Measurements from ENCODE around the gene HSPB6. TPM values are rescaled to one million over a fixed set of nuclear protein-coding genes. Genes with fewer than 3 reads are reported as not detected.

The HSPB6 gene
- polyA plus RNA-seq, 2 donors: 12.5 to 18.3 TPM

DNA sequence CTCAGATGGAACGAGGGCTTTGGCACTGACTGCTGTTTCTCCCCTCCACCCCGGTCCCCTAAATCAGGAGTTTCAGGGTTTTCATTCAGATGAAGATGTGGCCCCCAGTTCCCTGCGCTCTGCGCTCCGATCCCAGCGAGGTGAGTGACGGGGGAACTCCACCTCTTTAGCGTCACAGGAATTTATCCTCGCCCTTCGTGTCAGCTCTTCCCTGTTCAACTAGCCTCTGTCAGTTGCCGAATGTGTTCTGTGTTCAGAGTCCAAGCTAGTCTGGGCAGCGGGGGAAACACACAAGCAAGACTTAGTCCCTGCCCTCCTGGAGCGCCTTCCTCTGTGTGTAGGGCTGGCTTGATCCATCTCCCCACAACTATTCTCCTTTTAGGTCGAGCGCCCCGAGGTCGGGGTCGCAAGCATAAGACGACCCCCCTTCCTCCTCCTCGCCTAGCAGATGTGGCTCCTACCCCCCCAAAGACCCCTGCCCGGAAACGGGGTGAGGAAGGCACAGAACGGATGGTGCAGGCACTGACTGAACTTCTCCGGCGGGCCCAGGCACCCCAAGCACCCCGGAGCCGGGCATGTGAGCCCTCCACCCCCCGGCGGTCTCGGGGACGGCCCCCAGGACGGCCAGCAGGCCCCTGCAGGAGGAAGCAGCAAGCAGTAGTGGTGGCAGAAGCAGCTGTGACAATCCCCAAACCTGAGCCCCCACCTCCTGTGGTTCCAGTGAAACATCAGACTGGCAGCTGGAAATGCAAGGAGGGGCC lies 37.2 kb downstream of the HSPB6 start:
- Histone ChIP-seq H3K27ac (ENCODE audit: low read depth in 2 of 2, low read length in 1 of 2) (peak overlapping the region in 1 of 2 donors; percentile 8), H3K4me3 (ENCODE audit: low read depth in 1 of 2, low read length in 2 of 2) (no peak overlapping the region), H3K36me3 (ENCODE audit: control insufficient read depth in 2 of 2, insufficient read depth in 2 of 2, low read length in 1 of 2) (peaks cover 17 to 42% of the 10 kb centered on the region in 2 donors), H3K27me3 (ENCODE audit: control insufficient read depth in 1 of 2, insufficient read depth in 2 of 2, low read length in 2 of 2) (no peaks in the 10 kb centered on the region), H3K4me1 (ENCODE audit: control insufficient read depth in 2 of 2, insufficient read depth in 2 of 2, low read length in 1 of 2) (peaks cover 2 to 19% of the 10 kb centered on the region in 2 donors), H3K9me3 (ENCODE audit: control insufficient read depth in 2 of 2, insufficient read depth in 1 of 2, low read depth in 1 of 2, low read length in 1 of 2) (no peaks in the 10 kb centered on the region)
- WGBS, 2 donors: 82 to 86% methylated on average over 32 of the region's 32 CpGs

DNA sequence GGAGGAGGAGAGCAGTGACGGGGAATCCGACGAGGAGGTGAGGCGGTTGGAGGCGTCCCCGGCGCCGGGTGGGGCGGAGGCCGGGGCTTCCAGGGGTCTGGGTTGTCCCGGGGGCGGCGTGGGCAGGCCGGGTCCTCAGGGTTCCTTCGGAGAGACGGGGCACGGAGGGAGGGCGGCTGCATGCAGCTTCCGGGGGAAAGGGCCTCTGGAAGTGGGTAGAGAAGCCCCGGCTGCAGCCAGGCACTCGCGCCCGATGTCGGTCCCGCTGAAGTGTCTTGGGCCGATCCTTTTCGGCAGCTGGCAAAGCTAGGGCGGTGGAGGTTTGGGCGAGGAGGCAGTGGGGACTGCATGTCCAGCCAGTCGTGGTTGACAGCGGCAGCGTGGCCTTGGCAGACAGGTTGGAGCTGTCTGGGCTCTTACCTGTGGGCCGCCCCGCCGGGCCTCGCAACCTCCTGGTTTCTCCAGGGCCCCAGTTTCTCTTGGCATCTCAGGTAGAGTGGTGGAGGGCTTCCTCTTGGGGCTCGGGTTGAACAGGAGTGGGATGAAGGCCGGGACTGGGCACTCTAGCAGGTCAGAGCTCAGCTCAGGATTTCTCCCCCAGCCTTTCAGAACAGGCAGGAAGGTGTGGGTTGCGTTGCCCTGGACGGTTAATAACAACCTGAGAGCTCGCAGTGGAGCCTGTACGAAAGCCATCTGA lies 38.3 kb downstream of the HSPB6 start:
- peaks cover 4 to 19% of the 10 kb centered on the region in 2 donors for H3K4me1 ChIP-seq (ENCODE audit: control insufficient read depth in 2 of 2, insufficient read depth in 2 of 2, low read length in 1 of 2)
- no peaks in the 10 kb centered on the region for H3K27me3 ChIP-seq (ENCODE audit: control insufficient read depth in 1 of 2, insufficient read depth in 2 of 2, low read length in 2 of 2)
- peaks cover 13 to 31% of the 10 kb centered on the region in 2 donors for H3K36me3 ChIP-seq (ENCODE audit: control insufficient read depth in 2 of 2, insufficient read depth in 2 of 2, low read length in 1 of 2)
- WGBS, 2 donors: 1% methylated on average over 42 of the region's 42 CpGs
- H3K27ac ChIP-seq (ENCODE audit: low read depth in 2 of 2, low read length in 1 of 2): peak overlapping the region; percentile 84 to 92
- no peaks in the 10 kb centered on the region for H3K9me3 ChIP-seq (ENCODE audit: control insufficient read depth in 2 of 2, insufficient read depth in 1 of 2, low read depth in 1 of 2, low read length in 1 of 2)
- peak overlapping the region; percentile 78 to 91 for H3K4me3 ChIP-seq (ENCODE audit: low read depth in 1 of 2, low read length in 2 of 2)

DNA sequence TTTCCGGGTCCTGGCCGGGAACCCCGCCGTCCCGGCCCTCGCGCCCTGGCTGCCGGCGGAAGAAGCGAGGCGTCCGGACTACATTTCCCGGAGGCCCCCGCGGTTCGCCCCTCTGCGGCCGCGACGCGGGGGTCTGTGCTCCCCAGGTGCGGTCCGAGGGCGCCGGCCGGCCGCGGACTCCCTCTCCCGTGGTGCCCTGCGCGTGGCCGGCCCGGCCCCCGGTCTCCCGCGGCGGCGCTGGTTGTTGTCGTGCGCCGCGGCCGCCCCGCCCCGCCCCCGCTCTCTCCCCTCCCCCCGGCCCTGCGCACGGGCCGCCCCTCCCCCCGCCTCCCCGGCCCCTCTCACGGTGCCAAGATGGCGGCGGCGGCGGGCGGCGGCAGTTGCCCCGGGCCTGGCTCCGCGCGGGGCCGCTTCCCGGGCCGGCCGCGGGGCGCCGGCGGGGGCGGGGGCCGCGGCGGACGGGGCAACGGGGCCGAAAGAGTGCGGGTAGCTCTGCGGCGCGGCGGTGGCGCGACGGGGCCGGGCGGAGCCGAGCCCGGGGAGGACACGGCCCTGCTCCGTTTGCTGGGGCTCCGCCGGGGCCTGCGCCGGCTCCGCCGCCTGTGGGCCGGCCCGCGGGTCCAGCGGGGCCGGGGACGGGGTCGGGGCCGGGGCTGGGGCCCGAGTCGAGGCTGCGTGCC lies 39.0 kb downstream of the HSPB6 start, which contains the start of gene KMT2B:
Gene KMT2B, plus strand, starts transcription at position 339 of the 680 bp plus-strand sequence. Its CDS starts 16 bp downstream, at position 355.
- no peaks in the 10 kb centered on the region for H3K9me3 ChIP-seq (ENCODE audit: control insufficient read depth in 2 of 2, insufficient read depth in 1 of 2, low read depth in 1 of 2, low read length in 1 of 2)
- peaks cover 4 to 19% of the 10 kb centered on the region in 2 donors for H3K4me1 ChIP-seq (ENCODE audit: control insufficient read depth in 2 of 2, insufficient read depth in 2 of 2, low read length in 1 of 2)
- 1% methylated on average over 57 to 108 of the region's 109 CpGs for WGBS, 2 donors

DNA sequence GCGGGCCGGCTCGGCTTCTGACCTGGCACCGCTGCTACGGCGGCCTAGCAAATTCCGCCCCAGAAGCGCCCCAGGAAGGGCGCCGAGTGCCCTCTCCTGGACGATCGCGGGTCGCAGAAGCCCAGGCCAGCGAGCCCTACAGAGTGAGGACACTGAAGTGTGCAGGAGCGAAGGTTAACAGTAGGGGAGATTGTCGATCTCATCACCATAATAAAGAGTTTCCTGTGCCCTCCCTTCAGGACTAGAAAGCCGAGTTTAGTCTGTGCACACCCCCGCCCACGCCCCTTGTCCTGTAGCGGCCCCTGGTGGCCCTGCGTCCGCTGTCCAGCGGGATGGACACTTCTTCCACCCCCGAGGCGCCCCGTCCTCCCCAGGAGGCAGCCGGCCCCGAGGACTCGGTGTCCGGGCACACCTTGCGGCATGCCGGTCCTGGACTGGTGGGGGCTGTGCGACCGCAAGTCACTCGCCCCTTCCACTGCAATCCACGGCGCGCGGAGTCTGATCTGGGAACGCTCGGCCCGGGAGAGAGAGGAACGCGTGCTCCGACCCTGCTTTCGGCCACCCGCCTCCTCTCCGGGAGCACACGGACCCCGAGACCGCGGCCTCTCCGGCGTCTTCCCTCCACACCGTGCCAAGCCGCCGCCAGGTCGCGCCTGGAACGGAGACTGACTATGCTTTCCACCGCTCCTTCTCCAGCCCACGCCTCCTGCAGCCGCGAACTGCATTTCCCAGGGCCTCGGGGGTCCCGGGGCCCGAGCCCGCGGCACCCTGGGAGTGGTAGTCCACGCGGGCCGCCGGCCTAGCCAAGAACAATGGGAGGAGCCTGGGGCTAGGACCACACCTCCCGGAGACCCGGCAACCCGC lies 39.8 kb downstream of the HSPB6 start:
- H3K36me3 ChIP-seq (ENCODE audit: control insufficient read depth in 2 of 2, insufficient read depth in 2 of 2, low read length in 1 of 2): peaks cover 4 to 17% of the 10 kb centered on the region in 2 donors
- H3K27ac ChIP-seq (ENCODE audit: low read depth in 2 of 2, low read length in 1 of 2): peak overlapping the region; percentile 89 to 92
- H3K4me3 ChIP-seq (ENCODE audit: low read depth in 1 of 2, low read length in 2 of 2): peak overlapping the region; percentile 80 to 91
- 0 to 1% methylated on average over 76 to 77 of the region's 77 CpGs for WGBS, 2 donors
- no peaks in the 10 kb centered on the region for H3K9me3 ChIP-seq (ENCODE audit: control insufficient read depth in 2 of 2, insufficient read depth in 1 of 2, low read depth in 1 of 2, low read length in 1 of 2)
- peaks cover 4 to 19% of the 10 kb centered on the region in 2 donors for H3K4me1 ChIP-seq (ENCODE audit: control insufficient read depth in 2 of 2, insufficient read depth in 2 of 2, low read length in 1 of 2)
- H3K27me3 ChIP-seq (ENCODE audit: control insufficient read depth in 1 of 2, insufficient read depth in 2 of 2, low read length in 2 of 2): no peaks in the 10 kb centered on the region

More for the DNA sequence above, 39.0 kb downstream of the HSPB6 start, which contains the start of gene KMT2B:
- H3K4me3 ChIP-seq (ENCODE audit: low read depth in 1 of 2, low read length in 2 of 2): peak within 1 kb of the TSS; percentile 80 to 91
- peaks cover 6 to 24% of the 10 kb centered on the region in 2 donors for H3K36me3 ChIP-seq (ENCODE audit: control insufficient read depth in 2 of 2, insufficient read depth in 2 of 2, low read length in 1 of 2)
- no peaks in the 10 kb centered on the region for H3K27me3 ChIP-seq (ENCODE audit: control insufficient read depth in 1 of 2, insufficient read depth in 2 of 2, low read length in 2 of 2)
- peak within 1 kb of the TSS; percentile 89 to 92 for H3K27ac ChIP-seq (ENCODE audit: low read depth in 2 of 2, low read length in 1 of 2)

DNA sequence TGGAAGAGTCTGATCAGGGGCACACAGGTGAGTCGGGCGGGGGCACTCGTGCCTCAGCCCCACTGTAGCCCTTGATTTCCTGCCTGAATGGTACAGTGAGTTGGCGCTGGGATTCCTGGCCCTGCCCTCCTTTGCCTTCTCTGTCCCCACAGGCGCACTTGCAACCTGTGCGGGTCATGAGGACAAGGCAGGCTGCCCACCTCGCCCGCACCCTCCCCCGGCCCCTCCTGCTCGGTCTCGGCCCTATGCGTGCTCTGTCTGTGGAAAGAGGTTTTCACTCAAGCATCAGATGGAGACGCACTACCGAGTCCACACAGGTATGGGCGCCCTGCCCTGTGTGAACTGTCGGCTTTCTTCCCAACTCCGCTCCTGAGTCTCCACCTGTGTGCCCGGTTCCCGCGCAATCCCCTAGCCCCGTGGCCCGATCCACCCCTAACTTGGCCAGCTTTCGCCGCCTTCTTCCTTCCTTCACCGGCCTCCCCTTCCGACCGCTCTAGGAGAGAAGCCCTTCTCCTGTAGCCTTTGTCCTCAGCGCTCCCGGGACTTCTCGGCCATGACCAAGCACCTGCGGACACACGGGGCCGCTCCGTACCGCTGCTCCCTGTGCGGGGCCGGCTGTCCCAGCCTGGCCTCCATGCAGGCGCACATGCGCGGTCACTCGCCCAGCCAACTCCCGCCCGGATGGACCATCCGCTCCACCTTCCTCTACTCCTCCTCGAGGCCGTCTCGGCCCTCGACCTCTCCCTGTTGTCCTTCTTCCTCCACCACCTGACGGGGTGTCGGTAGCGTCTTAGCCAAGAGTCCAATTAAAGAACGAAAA lies 40.6 kb downstream of the HSPB6 start:
- Histone ChIP-seq H3K4me1 (ENCODE audit: control insufficient read depth in 2 of 2, insufficient read depth in 2 of 2, low read length in 1 of 2) (peaks cover 4 to 22% of the 10 kb centered on the region in 2 donors), H3K27ac (ENCODE audit: low read depth in 2 of 2, low read length in 1 of 2) (peak overlapping the region; percentile 85 to 92), H3K4me3 (ENCODE audit: low read depth in 1 of 2, low read length in 2 of 2) (peak overlapping the region; percentile 80 to 91), H3K36me3 (ENCODE audit: control insufficient read depth in 2 of 2, insufficient read depth in 2 of 2, low read length in 1 of 2) (peaks cover under 1 to 9% of the 10 kb centered on the region in 2 donors), H3K27me3 (ENCODE audit: control insufficient read depth in 1 of 2, insufficient read depth in 2 of 2, low read length in 2 of 2) (no peaks in the 10 kb centered on the region), H3K9me3 (ENCODE audit: control insufficient read depth in 2 of 2, insufficient read depth in 1 of 2, low read depth in 1 of 2, low read length in 1 of 2) (no peaks in the 10 kb centered on the region)
- WGBS, 2 donors: 2% methylated on average over 51 to 52 of the region's 52 CpGs

DNA sequence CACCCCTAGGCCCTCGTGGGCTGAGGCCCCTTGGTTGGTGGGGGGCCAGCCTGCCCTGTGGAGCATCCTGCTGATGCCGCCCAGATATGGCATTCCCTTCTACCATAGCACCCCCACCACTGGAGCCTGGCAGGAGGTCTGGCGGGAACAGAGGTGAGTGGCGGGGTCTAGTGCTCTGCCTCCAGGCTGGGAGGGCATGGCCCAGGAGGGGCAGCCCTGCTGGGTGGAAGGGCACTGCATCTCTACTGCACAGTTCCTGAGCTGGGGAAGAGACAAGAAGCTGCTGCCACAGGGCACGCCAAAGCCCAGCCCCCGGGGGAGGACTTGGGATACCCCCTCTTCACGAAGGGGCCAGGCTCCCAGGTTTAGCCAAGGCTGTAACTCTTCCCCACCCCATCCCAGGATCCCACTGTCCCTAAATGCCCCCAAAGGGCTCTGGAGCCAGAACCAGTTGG lies 41.4 kb downstream of the HSPB6 start:
- peaks cover 0 to 5% of the 10 kb centered on the region in 2 donors for H3K36me3 ChIP-seq (ENCODE audit: control insufficient read depth in 2 of 2, insufficient read depth in 2 of 2, low read length in 1 of 2)
- WGBS, 2 donors: 78 to 79% methylated on average over 7 of the region's 7 CpGs
- H3K27ac ChIP-seq (ENCODE audit: low read depth in 2 of 2, low read length in 1 of 2): no peak overlapping the region
- H3K27me3 ChIP-seq (ENCODE audit: control insufficient read depth in 1 of 2, insufficient read depth in 2 of 2, low read length in 2 of 2): no peaks in the 10 kb centered on the region
- H3K9me3 ChIP-seq (ENCODE audit: control insufficient read depth in 2 of 2, insufficient read depth in 1 of 2, low read depth in 1 of 2, low read length in 1 of 2): no peaks in the 10 kb centered on the region
- H3K4me1 ChIP-seq (ENCODE audit: control insufficient read depth in 2 of 2, insufficient read depth in 2 of 2, low read length in 1 of 2): peaks cover 4 to 25% of the 10 kb centered on the region in 2 donors
- no peak overlapping the region for H3K4me3 ChIP-seq (ENCODE audit: low read depth in 1 of 2, low read length in 2 of 2)

DNA sequence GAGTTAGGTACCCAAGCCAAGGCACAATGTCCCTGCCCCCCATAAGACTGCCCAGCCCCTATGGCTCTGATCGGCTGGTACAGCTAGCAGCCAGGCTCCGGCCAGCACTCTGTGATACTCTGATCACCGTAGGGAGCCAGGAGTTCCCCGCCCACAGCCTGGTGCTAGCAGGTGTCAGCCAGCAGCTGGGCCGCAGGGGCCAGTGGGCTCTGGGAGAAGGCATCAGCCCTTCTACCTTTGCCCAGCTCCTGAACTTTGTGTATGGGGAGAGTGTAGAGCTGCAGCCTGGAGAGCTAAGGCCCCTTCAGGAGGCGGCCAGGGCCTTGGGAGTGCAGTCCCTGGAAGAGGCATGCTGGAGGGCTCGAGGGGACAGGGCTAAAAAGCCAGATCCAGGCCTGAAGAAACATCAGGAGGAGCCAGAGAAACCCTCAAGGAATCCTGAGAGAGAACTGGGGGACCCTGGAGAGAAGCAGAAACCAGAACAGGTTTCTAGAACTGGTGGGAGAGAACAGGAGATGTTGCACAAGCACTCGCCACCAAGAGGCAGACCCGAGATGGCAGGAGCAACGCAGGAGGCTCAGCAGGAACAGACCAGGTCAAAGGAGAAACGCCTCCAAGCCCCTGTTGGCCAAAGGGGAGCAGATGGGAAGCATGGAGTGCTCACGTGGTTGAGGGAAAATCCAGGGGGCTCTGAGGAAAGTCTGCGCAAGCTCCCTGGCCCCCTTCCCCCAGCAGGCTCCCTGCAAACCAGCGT lies 42.1 kb downstream of the HSPB6 start:
- Histone ChIP-seq H3K36me3 (ENCODE audit: control insufficient read depth in 2 of 2, insufficient read depth in 2 of 2, low read length in 1 of 2) (peaks cover 0 to under 1% of the 10 kb centered on the region in 2 donors), H3K4me1 (ENCODE audit: control insufficient read depth in 2 of 2, insufficient read depth in 2 of 2, low read length in 1 of 2) (peaks cover 4 to 25% of the 10 kb centered on the region in 2 donors), H3K4me3 (ENCODE audit: low read depth in 1 of 2, low read length in 2 of 2) (no peak overlapping the region), H3K9me3 (ENCODE audit: control insufficient read depth in 2 of 2, insufficient read depth in 1 of 2, low read depth in 1 of 2, low read length in 1 of 2) (no peaks in the 10 kb centered on the region), H3K27ac (ENCODE audit: low read depth in 2 of 2, low read length in 1 of 2) (no peak overlapping the region), H3K27me3 (ENCODE audit: control insufficient read depth in 1 of 2, insufficient read depth in 2 of 2, low read length in 2 of 2) (no peaks in the 10 kb centered on the region)
- 69 to 80% methylated on average over 14 of the region's 14 CpGs for WGBS, 2 donors

Measured in esophagus (tissue), 2 donors.